ENCODE measurements around the gene TIMM21. TPM values are rescaled to one million over a fixed set of nuclear protein-coding genes. Genes with fewer than 3 reads are reported as not detected.
A peak's percentile ranks its signal among the peaks of the same experiment; 100 is the strongest.

TIMM21 gene
- total RNA-seq, 2 donors from 2014 or later = 29.6 to 45.5 TPM

GRCh38 chr18:74186661-74187060 lies 38.3 kb downstream of the TIMM21 start:
- intact Hi-C loops (cut with DNase I) = no loop called here
- Histone ChIP-seq H3K4me1 (no peaks in the 10 kb centered on the region), H3K9ac (ENCODE audit: low read depth in 2 of 2, low read length in 2 of 2) (no peak overlapping the region), H3K36me3 (no peaks in the 10 kb centered on the region), H3K27me3 (no peaks in the 10 kb centered on the region), H3K27ac (no peak overlapping the region), H3K4me3 (no peak overlapping the region), H3K9me3 (no peaks in the 10 kb centered on the region)
- no peak for DNase-seq
- no peak for TF ChIP-seq CTCF (IDR thresholded peaks at IDR 0.05)

DNA sequence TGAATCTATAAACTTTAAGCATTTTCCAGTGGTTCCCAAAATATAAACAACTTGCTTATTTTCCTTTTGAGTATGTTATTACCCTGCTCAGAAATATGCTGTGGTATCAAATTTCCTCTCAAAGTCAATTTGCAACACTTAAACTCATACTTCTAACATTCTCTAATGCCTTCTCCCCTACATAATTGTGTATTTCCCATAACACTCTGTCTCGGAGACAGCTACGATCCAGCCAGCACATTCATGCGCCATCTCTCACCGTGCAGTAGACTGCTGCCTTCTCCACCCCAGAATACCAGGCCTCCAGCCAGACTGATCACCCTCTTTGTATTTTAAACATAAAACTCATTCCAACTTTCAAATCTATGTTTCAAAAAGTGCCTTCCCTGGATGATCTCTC lies 41.8 kb downstream of the TIMM21 start:
- Histone ChIP-seq H3K36me3 (no peaks in the 10 kb centered on the region), H3K4me1 (no peaks in the 10 kb centered on the region), H3K27me3 (no peaks in the 10 kb centered on the region), H3K4me3 (no peak overlapping the region), H3K27ac (no peak overlapping the region), H3K9ac (ENCODE audit: low read depth in 2 of 2, low read length in 2 of 2) (no peak overlapping the region), H3K9me3 (no peaks in the 10 kb centered on the region)
- intact Hi-C loops (cut with DNase I) = loop anchor here (10.0 kb wide), 2 partner anchors 305 to 365 kb away; partner anchors contain the start of gene CNDP2
- no peak for DNase-seq
- no peak for TF ChIP-seq CTCF (IDR thresholded peaks at IDR 0.05)

DNA sequence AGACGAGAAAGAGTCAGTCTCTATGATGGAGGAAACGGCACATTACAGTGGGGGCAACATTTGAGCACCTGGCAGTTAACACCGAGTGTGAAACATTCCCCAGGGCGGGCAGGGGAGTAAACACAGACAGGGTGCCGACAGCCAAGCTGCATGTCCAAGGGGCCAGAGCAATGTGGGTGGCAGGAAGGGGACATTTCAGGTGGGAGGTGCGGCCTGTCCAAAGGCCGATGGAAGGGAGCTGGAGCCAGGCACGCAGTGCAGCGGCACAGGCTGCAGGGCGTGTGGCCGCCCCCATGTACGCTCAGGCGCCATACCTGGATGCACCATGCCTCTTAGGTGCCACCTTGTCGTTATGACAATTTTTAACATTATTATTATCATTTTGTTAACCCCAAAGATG lies 43.3 kb downstream of the TIMM21 start:
- H3K27ac ChIP-seq = no peak overlapping the region
- no peak overlapping the region for H3K9ac ChIP-seq (ENCODE audit: low read depth in 2 of 2, low read length in 2 of 2)
- intact Hi-C loops (cut with DNase I) = loop anchor here (10.0 kb wide), 2 partner anchors 303 to 363 kb away; partner anchors contain the start of gene CNDP2
- H3K36me3 ChIP-seq = no peaks in the 10 kb centered on the region
- no peaks in the 10 kb centered on the region for H3K27me3 ChIP-seq
- H3K9me3 ChIP-seq = no peaks in the 10 kb centered on the region
- no peaks in the 10 kb centered on the region for H3K4me1 ChIP-seq
- no peak overlapping the region for H3K4me3 ChIP-seq
- no peak for DNase-seq
- no peak for TF ChIP-seq CTCF (IDR thresholded peaks at IDR 0.05)

- no peak overlapping the region for H3K9ac ChIP-seq (ENCODE audit: low read depth in 2 of 2, low read length in 2 of 2)
- no peaks in the 10 kb centered on the region for H3K36me3 ChIP-seq
- DNase-seq = no peak
- H3K27me3 ChIP-seq = no peaks in the 10 kb centered on the region
- no peaks in the 10 kb centered on the region for H3K4me1 ChIP-seq
- intact Hi-C loops (cut with DNase I) = loop anchor here (5.0 to 10.0 kb wide), 3 partner anchors 93 to 360 kb away; partner anchors contain the start of gene CNDP2
- H3K9me3 ChIP-seq = no peaks in the 10 kb centered on the region
- H3K4me3 ChIP-seq = no peak overlapping the region
- no peak overlapping the region for H3K27ac ChIP-seq
- no peak for TF ChIP-seq CTCF (IDR thresholded peaks at IDR 0.05)
Observed at GRCh38 chr18:74194691-74195090, 46.4 kb downstream of the TIMM21 start.

GRCh38 chr18:74196220-74197119 lies 48.1 kb downstream of the TIMM21 start:
- Histone ChIP-seq H3K36me3 (no peaks in the 10 kb centered on the region), H3K4me1 (no peaks in the 10 kb centered on the region), H3K9ac (ENCODE audit: low read depth in 2 of 2, low read length in 2 of 2) (no peak overlapping the region), H3K9me3 (no peaks in the 10 kb centered on the region), H3K4me3 (no peak overlapping the region), H3K27ac (no peak overlapping the region), H3K27me3 (no peaks in the 10 kb centered on the region)
- intact Hi-C loops (cut with DNase I) = loop anchor here (2.0 to 10.0 kb wide), 4 partner anchors 91 to 358 kb away; partner anchors contain the start of gene CNDP2
- peak; percentile 89 for TF ChIP-seq CTCF (IDR thresholded peaks at IDR 0.05)
- DNase-seq = peak; percentile 34

Data from colonic mucosa (tissue), 4 donors.